NT2/D1 (cell line): Measurements from ENCODE around the gene FKBP5.

ENCODE experiments used
- SUZ12 ChIP-seq: IDR thresholded peaks from 2 replicates; pipeline ENCODE4 v1.6.1; 2011; ENCODE audit not compliant: insufficient read length, insufficient read depth; ENCODE audit errors: extremely low read depth
- YY1 ChIP-seq: IDR thresholded peaks from 2 replicates; pipeline ENCODE4 v1.6.1; 2011; ENCODE audit not compliant: insufficient read length, insufficient read depth
- ZNF274 ChIP-seq: IDR thresholded peaks from 2 replicates; pipeline ENCODE4 v1.6.1; 2011; ENCODE audit warnings: mild to moderate bottlenecking, low read depth, low read length

GRCh38 chr6:35643162-35643535, 45.6 kb downstream of the FKBP5 start:
- TF ChIP-seq YY1, result no peak
- TF ChIP-seq SUZ12, result no peak
- TF ChIP-seq ZNF274, result no peak
